ENCODE data around the gene GRB10. TPM values are rescaled to one million over a fixed set of nuclear protein-coding genes. Genes with fewer than 3 reads are reported as not detected.
A peak's percentile ranks its signal among the peaks of the same experiment; 100 is the strongest.

GRB10 gene
- total and polyA plus RNA-seq, 2 donors (not counting 3 experiments of a cell fraction or from before 2014, with no cell fraction given): 43.7 to 240 TPM

GRCh38 chr7:50664937-50665336, 117.8 kb downstream of the GRB10 start:
- Histone ChIP-seq H3K79me2 (ENCODE audit: control insufficient read depth, insufficient read depth, low read length) (peaks cover 76% of the 10 kb centered on the region), H3K9ac (replicated peaks; ENCODE audit: extremely low read depth, insufficient read depth, low read length) (peak overlapping the region; percentile 20), H3K4me1 (ENCODE audit: control insufficient read depth, extremely low read depth, insufficient read depth, low read length) (peaks cover 49% of the 10 kb centered on the region), H3K4me2 (ENCODE audit: insufficient read depth, low read length) (peak overlapping the region; percentile 57), H2AFZ (ENCODE audit: low read depth, low read length) (no peak overlapping the region), H3K27ac (ENCODE audit: insufficient read depth, low read depth, low read length) (peak overlapping the region; percentile 64), H4K20me1 (replicated peaks; ENCODE audit: control insufficient read depth, extremely low read depth, insufficient read depth, low read length) (no peaks in the 10 kb centered on the region), H3K36me3 (ENCODE audit: control insufficient read depth in 2 of 2, extremely low read depth in 1 of 2, insufficient read depth in 2 of 2, low read length in 2 of 2) (peaks cover 10 to 37% of the 10 kb centered on the region in 2 experiments), H3K27me3 (ENCODE audit: control insufficient read depth in 2 of 2, insufficient read depth in 2 of 2, low read length in 2 of 2) (no peaks in the 10 kb centered on the region), H3K9me1 (replicated peaks; ENCODE audit: control insufficient read depth, extremely low read depth, insufficient read depth, low read length) (no peaks in the 10 kb centered on the region), H3K4me3 (replicated peaks in 1 of 3; ENCODE audit: insufficient read depth in 1 of 3, low read depth in 1 of 3, low read length in 3 of 3) (no peak overlapping the region), H3K9me3 (replicated peaks; ENCODE audit: control insufficient read depth, insufficient read depth, low read length) (no peaks in the 10 kb centered on the region)
- DNase-seq (ENCODE audit: low read depth, low spot score): no peak
- BruUV-seq (replicated peaks): no TSS peak
- CTCF ChIA-PET: interaction anchor here (0.7 kb wide), 1 partner anchor 476 kb away, joined by 3 read pairs; no protein-coding TSS in a partner anchor
- intact Hi-C loops (cut with micrococcal nuclease): loop anchor here (5.0 kb wide), 1 partner anchor 127 kb away; no protein-coding TSS in a partner anchor
- dilution Hi-C loops (cut with MboI; ENCODE audit: extremely low pct_ligation_motif_present, low sequenced_read_pairs): no loop called here
- no peak for TF ChIP-seq MYC (IDR thresholded peaks at IDR 0.05; ENCODE audit: low read depth, low read length)
- no peak for TF ChIP-seq POLR2A (IDR thresholded peaks at IDR 0.05; ENCODE audit: low read depth, low read length)
- POLR2A ChIA-PET: no interaction called here
- FAIRE-seq: no peak

- ChIA-PET CTCF (interaction anchor here (0.7 kb wide), 1 partner anchor 477 kb away, joined by 3 read pairs; no protein-coding TSS in a partner anchor), POLR2A (no interaction called here)
- peak; percentile 79 for DNase-seq (ENCODE audit: low read depth, low spot score)
- dilution Hi-C loops (cut with MboI; ENCODE audit: extremely low pct_ligation_motif_present, low sequenced_read_pairs): no loop called here
- Histone ChIP-seq H3K9me3 (replicated peaks; ENCODE audit: control insufficient read depth, insufficient read depth, low read length) (no peaks in the 10 kb centered on the region), H3K4me3 (replicated peaks in 1 of 3; ENCODE audit: insufficient read depth in 1 of 3, low read depth in 1 of 3, low read length in 3 of 3) (no peak overlapping the region), H3K4me2 (ENCODE audit: insufficient read depth, low read length) (peak overlapping the region; percentile 57), H3K27ac (ENCODE audit: insufficient read depth, low read depth, low read length) (peak overlapping the region; percentile 64), H2AFZ (ENCODE audit: low read depth, low read length) (no peak overlapping the region), H3K79me2 (ENCODE audit: control insufficient read depth, insufficient read depth, low read length) (peaks cover 75% of the 10 kb centered on the region), H3K9ac (replicated peaks; ENCODE audit: extremely low read depth, insufficient read depth, low read length) (no peak overlapping the region), H3K27me3 (ENCODE audit: control insufficient read depth in 2 of 2, insufficient read depth in 2 of 2, low read length in 2 of 2) (no peaks in the 10 kb centered on the region), H3K4me1 (ENCODE audit: control insufficient read depth, extremely low read depth, insufficient read depth, low read length) (peaks cover 49% of the 10 kb centered on the region), H3K9me1 (replicated peaks; ENCODE audit: control insufficient read depth, extremely low read depth, insufficient read depth, low read length) (no peaks in the 10 kb centered on the region), H4K20me1 (replicated peaks; ENCODE audit: control insufficient read depth, extremely low read depth, insufficient read depth, low read length) (no peaks in the 10 kb centered on the region), H3K36me3 (ENCODE audit: control insufficient read depth in 2 of 2, extremely low read depth in 1 of 2, insufficient read depth in 2 of 2, low read length in 2 of 2) (peaks cover 7 to 34% of the 10 kb centered on the region in 2 experiments)
- TF ChIP-seq MAX (IDR thresholded peaks at IDR 0.05; ENCODE audit: insufficient read depth, insufficient read length) (no peak), POLR2AphosphoS5 (IDR thresholded peaks at IDR 0.05; ENCODE audit: insufficient read depth, low read depth, low read length) (no peak), FOS (IDR thresholded peaks at IDR 0.05; ENCODE audit: borderline replicate concordance, insufficient read depth, low read length) (peak; percentile 84), POLR2A (IDR thresholded peaks at IDR 0.05; ENCODE audit: low read depth, low read length) (no peak), JUN (IDR thresholded peaks at IDR 0.05; ENCODE audit: borderline replicate concordance, insufficient read depth, insufficient read length, low read depth) (peak; percentile 59), CTCF (IDR thresholded peaks at IDR 0.05; ENCODE audit: extremely low read depth in 1 of 2, insufficient read depth in 1 of 2, low read depth in 1 of 2, low read length in 2 of 2) (no peak)
- intact Hi-C loops (cut with micrococcal nuclease): no loop called here
- no peak for FAIRE-seq
- BruUV-seq (replicated peaks): no TSS peak
Measured at GRCh38 chr7:50664461-50664922, 118.2 kb downstream of the GRB10 start.

Data from endothelial cell of umbilical vein (primary cell).